ENCODE data around the gene SCN10A.
A peak's percentile ranks its signal among the peaks of the same experiment; 100 is the strongest.

The SCN10A gene

DNA sequence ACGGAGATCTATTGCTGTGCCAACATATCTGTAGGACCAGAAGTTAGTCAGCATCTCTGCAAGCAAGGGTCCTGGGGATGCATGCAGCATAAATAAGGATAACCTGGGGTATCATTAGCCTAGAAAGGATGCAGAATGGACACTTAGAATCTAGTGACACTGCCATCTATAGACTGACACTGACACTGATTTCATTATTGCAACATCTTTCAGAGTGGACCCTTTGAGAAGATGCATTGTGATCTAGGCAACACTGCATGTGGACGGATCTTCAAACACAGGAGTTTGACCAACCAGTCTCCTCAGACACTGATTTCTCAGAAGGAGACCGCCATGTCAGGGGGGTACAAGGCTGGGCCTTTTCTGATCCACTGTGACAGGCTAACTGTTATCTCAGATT lies 52.4 kb downstream of the SCN10A start:
- no peak for DNase-seq

GRCh38 chr3:38758557-38758956 lies 57.5 kb downstream of the SCN10A start:
- DNase-seq, result no peak

DNA sequence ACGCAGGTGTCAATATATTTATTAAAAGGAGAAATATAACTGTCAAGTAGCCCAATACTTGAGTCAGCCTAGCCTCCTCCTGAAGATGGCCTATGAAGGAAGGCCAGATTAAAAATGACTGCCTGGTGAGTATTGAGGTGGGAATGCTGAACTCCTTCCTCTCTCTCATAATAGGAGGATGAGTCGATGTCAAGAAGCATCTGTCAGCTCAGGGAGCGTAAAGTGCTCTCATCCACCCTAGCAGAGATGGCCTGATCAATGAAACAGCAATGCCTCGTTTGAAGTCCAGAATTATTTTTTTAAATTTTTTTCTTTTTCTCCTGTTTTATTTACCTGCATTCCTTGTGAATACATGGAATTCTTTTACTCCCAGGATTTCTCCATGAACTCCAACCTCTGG lies 58.3 kb downstream of the SCN10A start:
- DNase-seq, result no peak

GRCh38 chr3:38756892-38757291 lies 59.1 kb downstream of the SCN10A start:
- DNase-seq, result no peak

DNA sequence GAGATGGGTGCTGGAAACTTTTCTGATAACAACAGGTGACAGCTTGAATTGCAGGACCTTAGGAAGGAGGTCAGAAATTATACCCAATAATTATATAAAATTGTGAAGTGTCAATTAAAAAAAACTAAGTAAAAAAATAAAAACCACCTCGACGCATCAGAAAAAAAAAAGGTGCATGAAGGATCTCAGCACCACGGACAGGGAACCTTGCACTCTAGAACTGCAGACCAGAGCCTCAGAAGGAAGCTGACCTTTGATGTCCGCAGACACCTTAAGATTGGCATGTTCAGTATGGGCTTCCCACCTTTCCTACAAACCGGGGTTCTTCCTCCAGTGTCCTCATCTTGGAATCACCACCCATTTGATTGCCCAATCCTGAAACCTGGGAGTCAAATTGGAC lies 60.9 kb downstream of the SCN10A start:
- DNase-seq, result no peak

- no peak for DNase-seq
Observed at GRCh38 chr3:38746641-38747040, 69.4 kb downstream of the SCN10A start.

DNA sequence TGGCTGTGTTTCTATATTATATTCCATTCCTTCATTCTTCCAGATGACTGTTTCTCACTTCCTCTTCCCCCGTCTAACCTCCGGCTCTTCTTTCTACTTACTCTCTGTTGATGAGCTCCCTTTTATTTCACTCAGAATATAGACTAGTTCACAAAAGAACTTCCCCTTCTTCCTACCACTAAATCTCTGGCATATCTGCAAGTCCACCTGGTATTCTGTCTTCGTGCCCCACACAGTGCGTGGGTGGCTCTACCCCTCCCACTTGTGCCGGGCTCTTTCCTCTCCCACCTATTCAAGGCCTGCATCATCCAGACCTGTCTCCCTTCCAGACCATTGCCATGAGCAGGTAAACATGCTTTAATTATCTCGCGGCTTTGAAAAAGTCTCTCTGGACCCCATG lies 73.0 kb downstream of the SCN10A start:
- no peak for DNase-seq

DNA sequence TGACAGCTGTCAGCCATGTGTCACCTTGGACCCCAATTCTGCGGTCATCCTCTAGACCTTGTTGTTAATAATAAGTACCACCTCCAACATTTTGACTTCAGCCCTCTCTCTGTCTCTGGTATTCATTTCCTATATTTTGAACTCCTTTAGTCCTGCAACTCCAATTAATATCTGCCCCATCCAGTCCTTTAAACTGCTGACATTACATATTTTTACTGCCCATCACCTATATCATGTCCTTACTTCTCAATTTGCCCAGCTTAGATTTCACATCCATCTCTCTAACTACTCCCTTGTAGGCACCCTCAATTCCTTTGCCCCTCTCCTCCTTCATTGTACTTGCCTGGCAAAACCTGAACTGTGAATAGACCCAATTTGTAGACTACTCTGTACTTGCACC lies 73.5 kb downstream of the SCN10A start:
- DNase-seq, result no peak

GRCh38 chr3:38740537-38740936 lies 75.5 kb downstream of the SCN10A start:
- no peak for DNase-seq

- no peak for DNase-seq
Observed at GRCh38 chr3:38739931-38740330, 76.1 kb downstream of the SCN10A start.

GRCh38 chr3:38739396-38739689 lies 76.7 kb downstream of the SCN10A start:
- no peak for DNase-seq

GRCh38 chr3:38738630-38739395 lies 77.2 kb downstream of the SCN10A start:
- DNase-seq, result peak; percentile 59

DNA sequence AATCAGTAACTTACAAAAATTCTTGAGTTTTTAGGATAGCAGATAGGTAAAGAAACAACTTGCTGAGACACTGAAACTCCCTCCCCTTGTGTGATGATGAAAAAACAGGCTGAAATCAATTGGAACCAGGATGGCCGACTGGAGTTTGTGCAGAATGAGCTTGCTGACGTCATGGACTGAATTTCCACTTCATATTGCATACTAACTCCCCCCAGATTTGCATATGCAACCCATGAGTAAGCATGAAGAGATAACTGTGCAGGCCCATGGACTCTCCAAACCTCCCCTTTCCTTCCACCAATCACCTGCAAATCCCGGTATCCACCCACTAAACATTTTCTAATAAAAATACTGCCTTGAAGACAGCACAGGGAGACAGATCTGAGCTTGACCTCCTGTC lies 84.5 kb downstream of the SCN10A start:
- no peak for DNase-seq

- no peak for DNase-seq
Observed at GRCh38 chr3:38730281-38730680, 85.7 kb downstream of the SCN10A start.

GRCh38 chr3:38728008-38728407 lies 88.0 kb downstream of the SCN10A start:
- DNase-seq, result no peak

DNA sequence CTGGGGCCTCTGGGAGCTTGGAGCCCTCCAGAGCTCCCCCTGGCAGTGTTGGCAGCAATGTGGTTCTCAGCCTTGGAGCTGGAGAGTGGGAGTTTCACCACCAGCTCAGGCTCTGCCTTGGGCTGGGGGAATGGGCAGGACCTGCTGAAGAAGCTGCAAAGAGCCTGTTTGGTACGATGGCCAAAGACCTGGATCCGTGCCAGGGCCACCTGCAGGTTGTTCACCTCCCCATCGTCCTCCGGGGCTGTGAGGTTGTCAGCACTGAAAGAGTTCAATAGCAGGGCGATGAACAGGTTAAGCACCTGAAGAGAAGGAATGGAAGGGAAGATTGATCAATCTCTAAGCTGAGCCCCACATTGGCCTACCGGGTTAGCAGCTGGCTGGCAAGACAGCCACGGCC lies 89.3 kb downstream of the SCN10A start:
- no peak for DNase-seq

DNA sequence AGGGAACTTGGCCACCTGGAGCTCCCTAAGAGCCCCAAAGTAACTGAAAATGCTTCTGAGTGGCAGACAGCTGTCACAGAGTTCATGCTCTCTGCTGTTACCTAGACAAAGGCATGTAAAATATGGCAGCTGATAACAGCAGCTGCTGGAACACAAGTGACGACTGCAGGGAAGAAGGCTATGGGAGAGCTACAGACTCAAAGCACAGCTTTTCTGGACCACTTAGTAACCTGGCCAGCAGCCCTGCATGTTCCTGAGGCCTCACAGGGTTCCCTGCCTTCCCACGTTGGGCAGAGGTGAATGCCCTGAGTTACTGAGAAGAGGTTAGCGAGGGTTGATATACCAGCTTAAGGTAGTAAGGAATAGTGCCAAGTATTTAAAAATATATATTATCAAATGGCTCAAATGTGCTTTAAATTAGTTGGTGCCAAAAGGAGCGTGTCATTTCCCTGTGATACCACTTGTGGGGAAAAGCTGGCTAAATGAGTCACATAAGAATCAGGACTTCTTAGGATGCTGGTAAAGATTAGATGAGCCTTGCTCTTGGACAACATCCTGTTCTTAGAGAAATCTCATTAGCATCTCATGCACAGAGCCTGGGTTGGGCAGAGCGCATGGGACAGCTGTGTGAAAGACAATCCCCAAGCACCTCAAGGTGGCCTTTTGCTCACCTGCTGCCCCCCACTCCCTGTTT lies 90.1 kb downstream of the SCN10A start:
- no peak for DNase-seq

DNA sequence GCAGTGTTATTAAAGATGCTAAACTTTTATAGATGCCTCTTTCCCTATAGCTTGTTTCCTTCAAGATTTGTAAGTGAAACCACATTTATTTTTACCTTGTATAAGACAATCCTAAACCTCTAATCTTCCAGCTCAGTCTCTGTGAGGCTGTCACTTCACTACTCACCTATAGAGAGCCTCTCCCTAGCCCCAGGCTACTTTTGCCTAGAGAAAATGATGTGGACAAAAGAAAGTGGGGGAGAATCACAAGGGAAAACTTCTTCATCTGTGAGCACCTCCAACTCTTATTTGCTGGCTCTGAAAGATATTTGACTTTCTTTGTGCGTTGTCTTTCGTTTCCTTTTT lies 91.7 kb downstream of the SCN10A start:
- DNase-seq, result no peak

- no peak for DNase-seq
Observed at GRCh38 chr3:38723569-38724391, 92.2 kb downstream of the SCN10A start.

- DNase-seq, result no peak
Observed at GRCh38 chr3:38722781-38723568, 93.0 kb downstream of the SCN10A start.

GRCh38 chr3:38721207-38721772 lies 94.7 kb downstream of the SCN10A start:
- no peak for DNase-seq

GRCh38 chr3:38720465-38720864 lies 95.6 kb downstream of the SCN10A start:
- DNase-seq, result no peak
